GM06990 (cell line): ENCODE data around the gene BRD3.

Experiments used
- DNase-seq: peaks from one replicate; pipeline ENCODE4 v3.0.0-alpha.2; 2011; ENCODE audit not compliant: insufficient read length; ENCODE audit errors: extremely low read depth
- H3K27me3 ChIP-seq: replicated peaks from 2 replicates; pipeline ENCODE4 v1.6.0; 2011; ENCODE audit warnings: low read length; ENCODE audit not compliant: control insufficient read depth, insufficient read depth
- H3K36me3 ChIP-seq: 2 replicates; pipeline ENCODE4 v1.5.1; 2011; ENCODE audit warnings: low read length; ENCODE audit not compliant: control insufficient read depth, insufficient read depth
- H3K4me3 ChIP-seq: replicated peaks from 2 replicates; pipeline ENCODE4 v1.5.1; 2011; ENCODE audit warnings: low read depth, mild to moderate bottlenecking, control low read depth, low read length
- TF ChIP-seq, protein P1 (sequence below): IDR thresholded peaks from 2 replicates; pipeline ENCODE4 v1.5.1; 2011; ENCODE audit warnings: low read length, control low read depth, mild to moderate bottlenecking, inconsistent platforms; ENCODE audit not compliant: insufficient read depth, poor library complexity, severe bottlenecking

BRD3 gene

DNA sequence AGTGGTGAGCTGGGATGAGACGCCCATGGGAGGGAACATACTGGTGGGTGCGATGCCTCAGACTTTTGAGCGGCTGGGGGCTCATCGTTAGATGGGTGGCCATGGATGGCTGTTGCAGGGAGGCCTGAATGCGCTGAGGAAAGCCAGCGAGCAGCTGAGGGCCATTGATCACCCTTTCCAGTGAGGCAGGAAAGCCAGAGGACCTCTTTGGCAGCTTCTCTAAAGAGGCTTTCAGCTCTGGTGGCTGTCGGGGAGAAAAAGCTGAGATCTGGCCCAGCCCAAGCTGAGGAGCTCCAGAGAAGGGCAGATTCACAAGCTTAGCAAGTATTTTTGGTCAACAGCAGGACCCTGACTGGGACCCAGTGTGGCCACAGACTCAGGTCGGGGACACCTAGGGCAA is 62.4 kb downstream of the BRD3 start:
- no peak for DNase-seq
- Histone ChIP-seq H3K4me3 (no peak overlapping the region), H3K36me3 (no peaks in the 10 kb centered on the region), H3K27me3 (no peaks in the 10 kb centered on the region; the same call in none of the 2 replicates)
- TF ChIP-seq, protein P1, sequence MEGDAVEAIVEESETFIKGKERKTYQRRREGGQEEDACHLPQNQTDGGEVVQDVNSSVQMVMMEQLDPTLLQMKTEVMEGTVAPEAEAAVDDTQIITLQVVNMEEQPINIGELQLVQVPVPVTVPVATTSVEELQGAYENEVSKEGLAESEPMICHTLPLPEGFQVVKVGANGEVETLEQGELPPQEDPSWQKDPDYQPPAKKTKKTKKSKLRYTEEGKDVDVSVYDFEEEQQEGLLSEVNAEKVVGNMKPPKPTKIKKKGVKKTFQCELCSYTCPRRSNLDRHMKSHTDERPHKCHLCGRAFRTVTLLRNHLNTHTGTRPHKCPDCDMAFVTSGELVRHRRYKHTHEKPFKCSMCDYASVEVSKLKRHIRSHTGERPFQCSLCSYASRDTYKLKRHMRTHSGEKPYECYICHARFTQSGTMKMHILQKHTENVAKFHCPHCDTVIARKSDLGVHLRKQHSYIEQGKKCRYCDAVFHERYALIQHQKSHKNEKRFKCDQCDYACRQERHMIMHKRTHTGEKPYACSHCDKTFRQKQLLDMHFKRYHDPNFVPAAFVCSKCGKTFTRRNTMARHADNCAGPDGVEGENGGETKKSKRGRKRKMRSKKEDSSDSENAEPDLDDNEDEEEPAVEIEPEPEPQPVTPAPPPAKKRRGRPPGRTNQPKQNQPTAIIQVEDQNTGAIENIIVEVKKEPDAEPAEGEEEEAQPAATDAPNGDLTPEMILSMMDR, result no peak

DNA sequence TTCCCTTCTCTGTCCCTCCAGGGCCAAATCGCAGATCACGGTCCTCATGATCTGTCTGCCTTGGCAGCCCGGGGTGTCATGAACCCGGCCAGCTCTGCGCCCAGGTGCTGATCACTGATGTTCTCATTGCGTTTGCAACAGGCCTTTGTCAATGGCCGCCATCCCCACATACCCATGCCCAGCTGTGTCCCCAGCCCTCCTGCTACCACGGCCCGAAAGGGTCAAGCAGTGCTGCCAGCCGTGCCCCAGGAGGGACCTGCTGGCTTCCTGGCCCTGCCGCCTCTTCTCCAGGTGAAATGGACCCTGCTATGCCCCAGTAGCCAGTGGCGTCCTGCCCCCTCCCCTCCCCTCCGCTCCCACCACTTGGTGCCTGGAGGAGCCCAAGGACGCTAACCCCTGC is 62.9 kb downstream of the BRD3 start:
- Histone ChIP-seq H3K36me3 (no peaks in the 10 kb centered on the region), H3K27me3 (no peaks in the 10 kb centered on the region; the same call in none of the 2 replicates), H3K4me3 (no peak overlapping the region)
- no peak for DNase-seq
- TF ChIP-seq, protein P1, result no peak

DNA sequence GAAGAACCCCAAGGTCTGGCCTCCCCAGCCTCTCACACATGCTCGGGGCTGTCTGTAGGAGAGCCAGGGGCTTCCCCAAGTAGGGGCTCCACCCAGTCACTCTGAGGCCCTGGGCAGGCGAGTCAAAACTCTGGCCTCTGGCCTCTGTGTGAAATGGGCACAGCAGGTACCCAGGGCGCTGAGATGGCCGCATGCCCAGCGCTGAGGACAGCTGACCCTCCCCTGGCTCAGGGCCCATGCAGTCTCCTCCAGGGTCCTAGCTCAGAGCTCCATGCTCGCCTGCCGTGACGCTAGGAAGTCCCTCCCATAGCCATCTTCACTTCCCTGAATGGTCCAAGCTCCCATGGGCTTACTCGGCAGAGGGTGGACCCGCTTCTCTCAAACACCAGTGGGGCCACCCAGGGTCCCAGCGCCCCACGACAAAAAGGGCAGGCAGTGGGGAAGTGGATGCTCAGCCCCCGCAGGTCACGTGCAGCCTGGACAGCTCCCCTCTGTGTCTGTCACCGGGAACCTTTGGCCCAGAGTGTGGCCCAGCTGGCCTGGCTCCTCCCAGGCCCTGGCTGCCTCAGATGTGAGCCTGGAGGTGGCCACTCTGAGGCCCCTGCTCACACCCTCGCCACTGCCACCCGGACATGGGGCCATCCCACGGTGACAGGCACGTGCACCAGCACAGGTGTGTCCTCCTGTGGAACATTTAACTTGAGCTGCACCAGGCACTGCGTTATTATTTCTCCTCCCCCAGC is 63.5 kb downstream of the BRD3 start:
- no peak for DNase-seq
- no peaks in the 10 kb centered on the region for H3K36me3 ChIP-seq
- TF ChIP-seq, protein P1, result no peak

DNA sequence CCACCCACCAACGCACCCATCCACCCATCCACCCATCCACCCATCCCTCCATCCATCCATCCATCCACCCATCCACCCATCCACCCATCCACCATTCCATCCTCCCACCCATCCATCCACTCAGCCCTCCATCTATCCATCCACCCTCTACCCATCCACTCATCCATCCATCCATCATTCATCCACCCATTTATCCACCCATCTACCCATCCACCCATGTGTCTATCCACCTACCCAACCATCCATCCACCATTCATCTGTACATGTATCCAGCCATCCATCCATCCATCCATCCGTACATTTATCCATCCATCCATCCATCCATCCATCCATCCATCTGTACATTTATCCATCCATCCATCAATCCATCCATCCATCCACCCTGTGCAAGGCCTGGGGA is 64.6 kb downstream of the BRD3 start:
- TF ChIP-seq, protein P1, result no peak
- no peaks in the 10 kb centered on the region; the same call in 1 of the 2 replicates for H3K27me3 ChIP-seq
- DNase-seq, result no peak
- no peak overlapping the region for H3K4me3 ChIP-seq
- no peaks in the 10 kb centered on the region for H3K36me3 ChIP-seq

More for the DNA sequence above, 63.5 kb downstream of the BRD3 start:
- H3K27me3 ChIP-seq, result no peaks in the 10 kb centered on the region; the same call in none of the 2 replicates
- no peak overlapping the region for H3K4me3 ChIP-seq

DNA sequence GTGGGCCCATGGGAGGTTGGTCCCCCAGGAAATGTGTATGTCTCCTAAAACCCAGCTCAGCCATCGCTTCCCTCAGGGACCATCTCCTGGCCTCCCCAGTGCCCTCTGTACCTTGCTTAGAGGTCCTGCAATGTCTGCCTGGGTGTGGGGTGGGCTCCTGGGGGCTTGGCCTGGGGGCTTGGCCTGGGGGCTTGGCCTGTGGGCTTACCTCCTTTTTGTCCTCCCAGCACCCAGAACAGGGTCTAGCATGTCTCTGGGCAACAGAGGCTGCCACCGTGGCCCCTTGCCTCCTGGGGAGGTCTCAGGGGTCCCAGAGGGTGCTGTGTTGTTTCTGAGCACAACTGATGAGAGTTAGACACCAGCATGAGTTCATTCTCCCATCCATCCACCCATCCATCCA is 65.0 kb downstream of the BRD3 start:
- H3K4me3 ChIP-seq, result no peak overlapping the region
- TF ChIP-seq, protein P1, result no peak
- no peaks in the 10 kb centered on the region for H3K36me3 ChIP-seq
- no peaks in the 10 kb centered on the region; the same call in 1 of the 2 replicates for H3K27me3 ChIP-seq
- DNase-seq, result no peak
